ENCODE data around the gene PRKG2. TPM values are rescaled to one million over a fixed set of nuclear protein-coding genes. Genes with fewer than 3 reads are reported as not detected.

The PRKG2 gene
- total RNA-seq, 1 donor from 2014 or later, result not detected

DNA sequence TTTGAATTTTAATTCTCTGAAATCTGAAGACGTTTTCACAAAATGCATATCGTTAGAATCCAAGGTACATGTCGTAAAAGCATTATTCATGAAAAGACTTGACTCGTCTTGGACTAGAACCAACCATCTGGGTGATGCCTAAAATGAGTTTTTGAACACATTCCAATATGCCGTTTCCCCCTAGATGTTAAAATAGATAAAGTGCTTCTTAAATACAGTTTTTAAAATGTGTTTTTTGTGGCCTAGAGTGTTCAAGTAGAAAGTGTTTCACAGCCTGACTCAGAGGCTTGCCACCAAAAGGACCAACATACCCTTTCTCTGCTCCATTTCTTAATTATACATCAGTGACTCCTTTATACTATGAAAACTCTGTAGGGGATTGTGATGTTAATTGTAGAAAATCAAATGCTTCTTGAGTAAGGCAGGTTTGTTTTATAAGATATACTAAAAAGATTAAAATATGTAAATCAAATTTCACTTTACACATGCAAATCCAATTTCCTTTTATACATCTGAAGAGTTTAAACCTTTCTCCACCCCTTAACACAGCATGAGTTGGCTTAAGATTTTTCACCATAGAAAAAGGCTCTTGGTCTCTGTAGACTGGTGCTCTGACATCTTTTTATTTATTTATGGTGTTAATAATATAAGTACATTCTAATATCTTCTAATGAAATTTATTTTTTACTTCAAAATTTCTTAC lies 48.4 kb downstream of the PRKG2 start:
- no peaks in the 10 kb centered on the region for H3K4me1 Mint-ChIP-seq (ENCODE audit: unreplicated experiment)
- H3K4me3 Mint-ChIP-seq (ENCODE audit: unreplicated experiment), result no peak overlapping the region
- H3K27ac Mint-ChIP-seq (ENCODE audit: unreplicated experiment), result no peak overlapping the region
- H3K36me3 Mint-ChIP-seq (ENCODE audit: unreplicated experiment), result no peaks in the 10 kb centered on the region
- H3K9me3 Mint-ChIP-seq (ENCODE audit: unreplicated experiment), result no peaks in the 10 kb centered on the region
- TF ChIP-seq, protein P1, sequence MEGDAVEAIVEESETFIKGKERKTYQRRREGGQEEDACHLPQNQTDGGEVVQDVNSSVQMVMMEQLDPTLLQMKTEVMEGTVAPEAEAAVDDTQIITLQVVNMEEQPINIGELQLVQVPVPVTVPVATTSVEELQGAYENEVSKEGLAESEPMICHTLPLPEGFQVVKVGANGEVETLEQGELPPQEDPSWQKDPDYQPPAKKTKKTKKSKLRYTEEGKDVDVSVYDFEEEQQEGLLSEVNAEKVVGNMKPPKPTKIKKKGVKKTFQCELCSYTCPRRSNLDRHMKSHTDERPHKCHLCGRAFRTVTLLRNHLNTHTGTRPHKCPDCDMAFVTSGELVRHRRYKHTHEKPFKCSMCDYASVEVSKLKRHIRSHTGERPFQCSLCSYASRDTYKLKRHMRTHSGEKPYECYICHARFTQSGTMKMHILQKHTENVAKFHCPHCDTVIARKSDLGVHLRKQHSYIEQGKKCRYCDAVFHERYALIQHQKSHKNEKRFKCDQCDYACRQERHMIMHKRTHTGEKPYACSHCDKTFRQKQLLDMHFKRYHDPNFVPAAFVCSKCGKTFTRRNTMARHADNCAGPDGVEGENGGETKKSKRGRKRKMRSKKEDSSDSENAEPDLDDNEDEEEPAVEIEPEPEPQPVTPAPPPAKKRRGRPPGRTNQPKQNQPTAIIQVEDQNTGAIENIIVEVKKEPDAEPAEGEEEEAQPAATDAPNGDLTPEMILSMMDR (IDR thresholded peaks at IDR 0.05), result no peak
- DNase-seq (ENCODE audit: extremely low spot score, unreplicated experiment), result no peak
- peaks cover 2% of the 10 kb centered on the region for H3K27me3 Mint-ChIP-seq (ENCODE audit: unreplicated experiment)

DNA sequence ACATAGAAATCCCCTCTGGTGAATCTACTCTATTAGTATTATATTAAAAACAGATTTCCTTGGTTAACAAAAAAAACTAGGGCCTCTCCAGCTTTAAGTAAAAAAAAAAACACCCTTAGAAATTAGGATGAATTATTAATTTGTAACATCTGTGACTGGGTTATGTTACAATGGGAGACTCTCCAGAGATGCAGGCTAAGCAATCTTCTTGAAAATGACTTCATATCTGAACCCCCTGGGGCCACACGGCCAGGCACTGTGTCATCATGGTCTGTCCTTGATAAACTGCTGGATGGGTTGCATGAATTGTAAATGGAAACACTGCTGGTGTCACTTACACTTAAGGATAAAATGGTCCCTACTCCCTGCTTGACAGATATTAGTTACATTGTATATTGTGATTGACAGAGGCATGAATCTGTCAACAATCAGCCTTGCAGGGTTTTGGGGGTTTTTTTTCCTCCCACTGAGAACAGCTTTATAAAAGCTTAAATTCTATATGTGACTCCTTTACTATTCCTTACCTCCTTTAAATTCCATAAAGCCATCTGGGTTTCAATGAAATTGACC lies 49.1 kb downstream of the PRKG2 start:
- H3K4me1 Mint-ChIP-seq (ENCODE audit: unreplicated experiment), result no peaks in the 10 kb centered on the region
- H3K27me3 Mint-ChIP-seq (ENCODE audit: unreplicated experiment), result no peaks in the 10 kb centered on the region
- no peaks in the 10 kb centered on the region for H3K9me3 Mint-ChIP-seq (ENCODE audit: unreplicated experiment)
- H3K36me3 Mint-ChIP-seq (ENCODE audit: unreplicated experiment), result no peaks in the 10 kb centered on the region
- TF ChIP-seq, protein P1 (IDR thresholded peaks at IDR 0.05), result no peak
- H3K4me3 Mint-ChIP-seq (ENCODE audit: unreplicated experiment), result no peak overlapping the region
- no peak overlapping the region for H3K27ac Mint-ChIP-seq (ENCODE audit: unreplicated experiment)
- no peak for DNase-seq (ENCODE audit: extremely low spot score, unreplicated experiment)

DNA sequence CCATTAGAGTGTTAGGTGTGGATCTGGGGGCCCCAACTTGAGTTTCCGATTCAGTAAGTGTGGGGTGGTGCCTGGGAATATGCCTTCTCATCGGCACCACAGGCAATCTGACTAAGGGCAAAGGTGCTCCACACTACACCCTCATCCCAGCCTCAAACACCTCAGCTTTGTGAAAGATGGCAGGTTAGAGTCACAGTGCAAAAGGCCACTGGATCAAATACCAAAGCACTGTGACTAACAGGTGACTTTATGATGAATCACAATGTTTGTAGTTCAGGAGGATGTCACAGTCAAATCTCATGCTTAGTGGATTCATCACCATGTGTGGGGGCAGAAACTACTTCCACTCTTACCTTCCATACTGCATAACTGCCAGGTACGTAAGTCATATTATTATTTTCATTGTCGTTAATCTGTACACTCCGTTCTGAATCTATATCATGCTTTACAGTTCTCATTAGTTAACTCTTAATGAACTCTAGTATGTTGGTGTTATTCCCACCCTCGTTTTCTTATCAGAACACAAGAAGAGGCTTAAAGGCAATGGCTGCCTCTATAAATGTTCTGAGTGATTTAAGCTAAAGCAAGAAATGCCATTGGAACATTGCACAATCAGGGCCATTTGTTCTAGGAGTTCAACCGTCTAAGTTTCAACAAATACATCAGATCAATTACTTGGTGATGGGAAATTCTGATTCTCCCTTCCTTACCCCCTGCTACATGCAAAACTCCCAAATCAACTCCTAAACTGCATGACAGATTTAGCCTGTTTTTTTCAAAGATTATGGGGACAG lies 50.2 kb downstream of the PRKG2 start:
- TF ChIP-seq, protein P1 (IDR thresholded peaks at IDR 0.05), result no peak
- DNase-seq (ENCODE audit: extremely low spot score, unreplicated experiment), result no peak
- Mint-ChIP-seq H3K4me1 (ENCODE audit: unreplicated experiment) (no peaks in the 10 kb centered on the region), H3K27me3 (ENCODE audit: unreplicated experiment) (no peaks in the 10 kb centered on the region), H3K27ac (ENCODE audit: unreplicated experiment) (no peak overlapping the region), H3K9me3 (ENCODE audit: unreplicated experiment) (no peaks in the 10 kb centered on the region), H3K36me3 (ENCODE audit: unreplicated experiment) (no peaks in the 10 kb centered on the region), H3K4me3 (ENCODE audit: unreplicated experiment) (no peak overlapping the region)

DNA sequence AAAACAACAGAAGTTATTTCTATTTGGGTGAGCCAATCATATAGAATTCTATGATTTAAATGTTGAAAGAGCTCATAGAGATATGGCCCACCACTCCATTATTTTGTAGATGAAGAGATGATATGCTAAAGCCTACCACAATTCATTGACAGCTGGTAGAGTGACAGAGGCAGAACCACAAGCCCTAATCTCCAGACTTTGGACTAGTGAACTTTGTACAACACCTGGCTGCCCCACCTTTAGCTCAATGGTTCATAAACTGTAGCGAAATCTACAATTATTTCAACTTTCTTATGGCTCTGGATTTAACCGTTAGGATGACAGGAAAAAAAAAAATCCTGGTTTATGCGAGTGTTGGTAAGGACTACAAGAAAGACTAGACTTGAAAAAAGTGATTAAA lies 50.9 kb downstream of the PRKG2 start:
- no peak for DNase-seq (ENCODE audit: extremely low spot score, unreplicated experiment)
- no peaks in the 10 kb centered on the region for H3K27me3 Mint-ChIP-seq (ENCODE audit: unreplicated experiment)
- TF ChIP-seq, protein P1 (IDR thresholded peaks at IDR 0.05), result no peak
- H3K4me1 Mint-ChIP-seq (ENCODE audit: unreplicated experiment), result no peaks in the 10 kb centered on the region
- no peak overlapping the region for H3K4me3 Mint-ChIP-seq (ENCODE audit: unreplicated experiment)
- H3K36me3 Mint-ChIP-seq (ENCODE audit: unreplicated experiment), result no peaks in the 10 kb centered on the region
- H3K27ac Mint-ChIP-seq (ENCODE audit: unreplicated experiment), result no peak overlapping the region
- no peaks in the 10 kb centered on the region for H3K9me3 Mint-ChIP-seq (ENCODE audit: unreplicated experiment)
